Thoracic aorta (tissue), 2 donors: ENCODE data around the gene C11orf21. TPM values are rescaled to one million over a fixed set of nuclear protein-coding genes. Genes with fewer than 3 reads are reported as not detected.

Experiments
- ATAC-seq: fragments of 150-250 bp; one replicate; pipeline ENCODE4 v1.8.0; 2017; ENCODE audit warnings: low read depth; ENCODE audit not compliant: insufficient number of reproducible peaks, low FRiP score
- DNase-seq: peaks from one replicate; pipeline ENCODE4 v3.0.0-alpha.2; 2020; ENCODE audit warnings: low spot score
- H3K27ac ChIP-seq, 2 donors: fragments of 200-600 bp; sonication (generic); 1 replicate in 1 of 2; 2 replicates in 1 of 2; pipeline ENCODE4 v1.5.1; 2016; ENCODE audit warnings: mild to moderate bottlenecking in 2 of 2, moderate library complexity in 2 of 2
- H3K27me3 ChIP-seq: fragments of 200-600 bp; sonication (generic); replicated peaks from 2 replicates; pipeline ENCODE4 v1.6.0; 2016; ENCODE audit warnings: mild to moderate bottlenecking; ENCODE audit not compliant: insufficient read depth
- H3K36me3 ChIP-seq: fragments of 200-600 bp; sonication (generic); one replicate; pipeline ENCODE4 v1.5.1; 2016
- H3K4me1 ChIP-seq, 2 donors: fragments of 200-600 bp; sonication (generic); 1 replicate in 1 of 2; 2 replicates in 1 of 2; pipeline versions ENCODE4 v1.5.1 to v1.6.0; 2016; ENCODE audit warnings: low read depth in 2 of 2, mild to moderate bottlenecking in 1 of 2; ENCODE audit not compliant: control insufficient read depth in 1 of 2
- H3K4me3 ChIP-seq: fragments of 200-600 bp; sonication (generic); 2 replicates; pipeline ENCODE4 v1.5.1; 2016; ENCODE audit warnings: mild to moderate bottlenecking
- H3K9me3 ChIP-seq: fragments of 200-600 bp; sonication (generic); 2 replicates; pipeline ENCODE4 v1.5.1; 2016
- CTCF ChIP-seq: fragments of 200-600 bp; sonication (generic); IDR thresholded peaks from one replicate; pipeline ENCODE4 v1.5.1; 2019; ENCODE audit warnings: antibody characterized with exemption
- total RNA-seq, 2 donors: library from RNA; depleted of rRNA; stranded (reverse); fragments of >200 nt; gene quantifications; one replicate each; pipeline versions ENCODE4 v1.1.0 to v1.2.3, GENCODE V29; 2016

The C11orf21 gene
- total RNA-seq, 2 donors from 2014 or later = 1.1 to 4.3 TPM

DNA sequence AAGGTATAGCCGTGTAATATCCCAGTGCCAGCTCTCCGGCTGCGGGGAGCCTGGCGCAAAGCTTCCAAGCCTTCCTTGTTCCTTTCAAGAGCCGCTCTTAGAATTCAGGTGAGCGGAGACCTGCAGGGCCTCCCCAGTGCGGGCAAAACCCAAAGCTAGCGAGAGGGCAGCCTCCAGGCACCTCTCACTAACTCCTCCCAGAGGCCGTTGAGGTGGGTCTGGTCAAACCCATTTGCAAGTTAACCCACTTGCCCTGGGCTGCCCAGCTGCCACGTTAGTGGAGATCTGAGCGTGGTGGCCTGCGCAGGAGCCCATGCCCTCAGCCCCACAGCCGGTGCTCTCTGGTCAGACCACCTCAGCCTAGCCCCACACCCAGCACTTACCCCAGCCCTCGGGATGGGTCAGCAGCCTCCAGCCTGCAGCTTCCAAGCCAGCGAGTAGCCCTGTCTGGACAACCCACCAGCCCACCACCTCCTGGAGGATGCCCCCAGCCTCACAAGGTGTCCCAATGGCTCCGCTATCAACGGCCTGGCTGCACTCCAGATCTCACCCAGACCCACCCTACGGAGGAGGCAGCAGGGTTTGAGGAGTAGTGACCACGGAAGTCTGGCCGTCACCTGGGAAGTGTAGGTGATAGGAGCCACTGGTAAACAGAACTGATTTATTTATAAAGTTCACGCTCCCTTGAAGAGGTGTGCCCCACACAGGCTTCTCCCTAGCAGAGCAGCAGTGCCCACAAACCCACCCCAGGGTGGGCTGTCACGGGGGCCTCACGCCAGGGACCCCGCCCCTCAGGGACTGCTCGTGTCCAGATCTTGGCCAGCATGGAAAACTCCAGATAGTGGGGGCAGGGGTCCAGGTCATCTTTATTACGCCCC lies 33.6 kb downstream of the C11orf21 start:
- ATAC-seq = no peak
- TF ChIP-seq CTCF = no peak

DNA sequence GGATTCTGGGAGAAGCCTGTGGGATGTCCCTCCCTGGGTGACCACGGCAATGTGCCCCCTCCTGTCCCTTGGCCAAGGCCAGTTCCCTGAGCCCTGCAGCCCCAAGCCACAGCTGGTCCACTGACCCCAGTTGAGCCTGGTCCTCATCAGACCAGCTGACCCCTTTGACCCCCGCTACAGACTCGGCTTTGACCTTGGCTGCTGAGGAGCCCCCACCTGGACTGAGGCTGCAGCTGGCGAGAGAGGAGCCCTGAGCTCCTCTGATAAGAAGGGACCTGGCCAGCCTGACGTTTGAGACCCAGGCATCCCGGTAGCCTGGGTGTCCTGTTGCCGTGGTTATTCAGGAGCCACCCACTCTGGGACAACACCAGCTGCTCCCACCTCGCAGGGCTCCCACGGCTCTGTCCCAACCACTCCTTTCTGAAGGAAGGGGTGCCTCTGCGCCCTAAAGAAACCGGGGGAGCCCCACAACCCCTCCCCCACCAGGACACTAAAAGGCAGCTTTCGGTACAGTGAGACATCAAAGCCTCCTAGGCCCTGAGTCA lies 34.3 kb downstream of the C11orf21 start:
- no peak for DNase-seq
- Histone ChIP-seq H3K27ac (no peak overlapping the region), H3K4me3 (no peak overlapping the region), H3K36me3 (no peaks in the 10 kb centered on the region), H3K27me3 (no peaks in the 10 kb centered on the region), H3K9me3 (no peaks in the 10 kb centered on the region), H3K4me1 (peaks cover 0 to 26% of the 10 kb centered on the region in 2 donors)
- TF ChIP-seq CTCF = no peak
- ATAC-seq = no peak

More for the DNA sequence above, 33.6 kb downstream of the C11orf21 start:
- no peaks in the 10 kb centered on the region for H3K36me3 ChIP-seq
- no peak for DNase-seq
- H3K27me3 ChIP-seq = no peaks in the 10 kb centered on the region
- H3K4me3 ChIP-seq = peak overlapping the region; percentile 72
- H3K4me1 ChIP-seq = peaks cover 0 to 26% of the 10 kb centered on the region in 2 donors
- no peak overlapping the region for H3K27ac ChIP-seq
- no peaks in the 10 kb centered on the region for H3K9me3 ChIP-seq

- no peaks in the 10 kb centered on the region for H3K27me3 ChIP-seq
- no peak overlapping the region for H3K27ac ChIP-seq
- no peaks in the 10 kb centered on the region for H3K9me3 ChIP-seq
- DNase-seq = no peak
- no peaks in the 10 kb centered on the region for H3K36me3 ChIP-seq
- H3K4me1 ChIP-seq = peaks cover 0 to 26% of the 10 kb centered on the region in 2 donors
- ATAC-seq = no peak
- H3K4me3 ChIP-seq = no peak overlapping the region
- no peak for TF ChIP-seq CTCF
Observed at GRCh38 chr11:2266586-2267305, 35.0 kb downstream of the C11orf21 start.

DNA sequence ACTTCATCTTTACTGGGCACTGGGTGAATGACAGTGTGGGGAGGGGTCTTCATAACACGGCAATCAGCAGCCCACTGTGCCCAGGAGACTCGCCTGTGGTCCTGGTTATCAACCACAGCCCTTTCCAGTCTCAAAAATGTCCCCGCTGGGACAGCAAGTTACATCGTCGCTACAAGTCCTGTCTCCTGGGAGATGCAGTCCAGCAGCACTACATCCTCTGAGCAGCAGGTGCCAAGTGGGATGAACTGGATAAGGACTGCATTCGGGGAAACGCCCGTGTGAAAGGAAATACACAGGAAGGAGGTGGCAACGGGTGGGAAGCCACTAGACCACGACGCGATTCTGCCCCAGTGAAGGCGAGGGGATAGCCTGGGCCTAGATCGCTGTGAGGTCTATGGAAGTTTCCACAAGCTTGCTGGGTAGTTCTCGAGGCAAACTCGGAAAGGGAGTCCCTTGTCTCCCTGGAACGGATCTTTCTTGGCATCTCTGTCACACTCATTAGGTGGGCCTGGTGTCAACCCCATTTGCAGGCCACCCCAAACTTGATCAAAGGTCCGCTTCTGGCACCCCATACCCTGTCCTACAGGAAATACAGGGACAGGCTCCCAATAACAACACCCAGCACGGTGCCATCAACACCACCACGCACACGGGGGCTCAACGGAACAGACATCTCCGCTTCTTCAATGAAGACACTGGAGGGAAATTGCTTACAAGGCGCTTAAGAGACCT lies 35.7 kb downstream of the C11orf21 start:
- DNase-seq (no peak), ATAC-seq (no peak)
- H3K36me3 ChIP-seq = no peaks in the 10 kb centered on the region
- peaks cover 0 to 23% of the 10 kb centered on the region in 2 donors for H3K4me1 ChIP-seq
- TF ChIP-seq CTCF = no peak
- H3K4me3 ChIP-seq = peak overlapping the region; percentile 15
- H3K9me3 ChIP-seq = no peaks in the 10 kb centered on the region
- H3K27me3 ChIP-seq = no peaks in the 10 kb centered on the region
- H3K27ac ChIP-seq = peak overlapping the region in 1 of 2 donors; percentile 20
